Gastrocnemius medialis (tissue), 4 donors: ENCODE data around the gene SLC1A4.

Experiments used
- CTCF ChIP-seq, 5 experiments: fragments of 450-650 bp in 3 of 5; fragments of 200-600 bp in 2 of 5; sonication (generic) in 2 of 5; IDR thresholded peaks in 4 of 5; conservative IDR thresholded peaks in 1 of 5; 1 replicate in 4 of 5; 2 replicates in 1 of 5; pipeline ENCODE4 v1.5.1; 2016 to 2019; ENCODE audit warnings: antibody characterized with exemption in 5 of 5, mild to moderate bottlenecking in 3 of 5, moderate library complexity in 3 of 5
- POLR2A ChIP-seq, 2 donors: fragments of 450-650 bp; IDR thresholded peaks; one replicate each; pipeline ENCODE4 v1.6.1; 2017; ENCODE audit warnings: antibody characterized with exemption in 2 of 2, mild to moderate bottlenecking in 2 of 2, moderate library complexity in 2 of 2

DNA sequence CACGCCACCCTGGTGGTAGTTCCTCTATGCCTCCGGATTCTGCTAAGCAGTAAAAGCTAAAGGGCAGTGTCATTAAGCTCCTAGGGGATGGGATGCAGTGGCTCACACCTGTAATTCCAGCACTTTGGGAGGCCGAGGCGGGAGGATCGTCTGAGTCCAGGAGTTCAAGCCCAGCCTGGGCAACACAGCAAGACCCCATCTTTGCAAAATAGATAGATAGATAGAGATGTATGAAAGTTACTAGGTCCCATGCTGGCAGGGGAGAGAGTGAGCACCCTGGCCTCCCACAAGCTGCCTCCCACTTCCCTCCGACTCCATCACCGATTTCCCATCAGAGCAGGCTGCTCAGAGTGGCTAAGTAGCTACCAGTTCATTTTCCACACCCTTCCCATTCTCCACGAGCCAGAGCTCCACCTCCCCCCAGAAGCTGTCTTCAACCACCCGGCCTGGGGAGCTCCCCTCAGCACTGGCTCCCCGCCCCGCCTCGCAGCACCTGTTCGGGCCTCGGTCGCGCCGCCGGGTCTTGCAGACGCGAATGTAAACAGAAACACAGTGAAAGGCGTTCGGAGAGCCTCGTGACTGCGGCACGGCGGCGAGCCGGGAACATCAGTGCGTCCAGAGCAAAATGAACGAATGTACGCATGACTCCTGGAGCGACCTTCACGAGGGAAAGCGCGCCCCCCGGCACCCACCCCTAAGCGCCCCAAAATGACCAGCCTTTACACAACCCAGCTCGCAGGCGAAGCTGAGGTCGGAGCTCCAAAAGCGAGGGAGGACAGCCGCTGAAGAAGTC lies 66.4 kb downstream of the SLC1A4 start:
- TF ChIP-seq CTCF (IDR thresholded peaks at IDR 0.05 in 4 of 5, conservative IDR thresholded peaks at IDR 0.05 in 1 of 5) (no peak), POLR2A (IDR thresholded peaks at IDR 0.05) (no peak)
